Erythroblast (primary cell): Measurements from ENCODE around the gene TIGD2.

ENCODE experiments used
- DNase-seq, 2 experiments: peaks; one replicate each; lab custom pipeline; 2025; lab: John Stamatoyannopoulos, UW
- GATA1 ChIP-seq: IDR thresholded peaks from 2 replicates; pipeline ENCODE4 v1.6.1; 2011; ENCODE audit warnings: low read depth, mild to moderate bottlenecking, control low read depth, low read length, moderate library complexity
- POLR2A ChIP-seq: IDR thresholded peaks from 2 replicates; pipeline ENCODE4 v1.6.1; 2011; ENCODE audit warnings: mild to moderate bottlenecking, low read length

Gene TIGD2

DNA sequence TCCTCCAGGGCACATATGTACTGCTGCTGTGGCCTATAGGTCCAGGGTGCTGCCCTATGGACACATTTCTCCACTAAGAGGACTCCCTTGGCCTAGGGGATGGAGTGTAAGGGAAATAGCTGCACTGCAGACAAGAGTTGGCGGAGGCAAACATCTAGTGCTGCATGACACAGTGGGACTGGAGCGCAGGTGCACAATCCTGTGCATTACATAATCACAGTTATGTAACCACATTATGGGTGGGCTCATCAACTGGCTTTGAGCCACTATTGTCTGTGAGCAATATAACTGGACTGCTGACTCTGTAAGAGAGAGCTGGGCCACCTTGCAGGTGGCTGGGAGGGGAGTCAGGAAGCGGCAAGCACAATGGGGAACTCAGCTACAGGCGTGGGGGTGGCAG is 3.2 kb upstream of the TIGD2 start:
- TF ChIP-seq GATA1 = no peak
- TF ChIP-seq POLR2A = no peak
- DNase-seq = peak; percentile 27 to 60

DNA sequence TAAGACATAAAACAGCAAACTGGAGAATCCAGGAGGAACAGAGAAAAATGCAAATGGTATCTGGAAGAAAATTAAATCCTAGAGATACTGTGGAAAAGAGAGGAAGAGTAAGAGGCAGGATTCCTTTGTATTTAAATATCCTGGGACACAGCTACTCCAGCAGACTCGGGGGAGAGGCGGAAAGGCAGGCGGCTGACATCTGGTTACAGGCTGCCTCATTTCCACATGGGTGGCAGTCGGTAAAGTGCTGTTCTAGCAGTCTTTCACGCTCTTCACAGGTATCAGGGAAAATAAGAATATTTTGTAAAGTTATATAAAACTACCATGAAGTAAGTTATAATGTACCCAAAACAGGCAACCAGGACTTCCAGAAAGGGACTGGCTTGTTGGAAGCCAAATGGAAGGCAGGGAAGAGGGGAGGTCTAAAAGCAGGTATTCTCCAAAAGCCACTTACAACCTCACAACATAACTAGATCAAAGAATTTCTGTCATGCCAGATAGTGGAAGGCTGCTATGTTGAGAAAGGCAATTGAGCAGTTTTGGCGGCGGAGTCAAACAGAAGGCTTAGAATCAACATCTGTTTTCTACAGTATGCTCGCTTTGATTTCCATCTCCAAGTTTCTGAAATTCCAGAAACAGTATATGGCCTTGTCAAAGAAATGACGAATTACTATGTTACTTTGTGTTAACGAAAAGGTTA is 1.3 kb upstream of the TIGD2 start:
- TF ChIP-seq GATA1 (no peak), POLR2A (no peak)
- peak; percentile 22 to 31 for DNase-seq

- no peak for DNase-seq
- no peak for TF ChIP-seq GATA1
- no peak for TF ChIP-seq POLR2A
Measured at GRCh38 chr4:89110541-89110985, 770 bp upstream of the TIGD2 start.

DNA sequence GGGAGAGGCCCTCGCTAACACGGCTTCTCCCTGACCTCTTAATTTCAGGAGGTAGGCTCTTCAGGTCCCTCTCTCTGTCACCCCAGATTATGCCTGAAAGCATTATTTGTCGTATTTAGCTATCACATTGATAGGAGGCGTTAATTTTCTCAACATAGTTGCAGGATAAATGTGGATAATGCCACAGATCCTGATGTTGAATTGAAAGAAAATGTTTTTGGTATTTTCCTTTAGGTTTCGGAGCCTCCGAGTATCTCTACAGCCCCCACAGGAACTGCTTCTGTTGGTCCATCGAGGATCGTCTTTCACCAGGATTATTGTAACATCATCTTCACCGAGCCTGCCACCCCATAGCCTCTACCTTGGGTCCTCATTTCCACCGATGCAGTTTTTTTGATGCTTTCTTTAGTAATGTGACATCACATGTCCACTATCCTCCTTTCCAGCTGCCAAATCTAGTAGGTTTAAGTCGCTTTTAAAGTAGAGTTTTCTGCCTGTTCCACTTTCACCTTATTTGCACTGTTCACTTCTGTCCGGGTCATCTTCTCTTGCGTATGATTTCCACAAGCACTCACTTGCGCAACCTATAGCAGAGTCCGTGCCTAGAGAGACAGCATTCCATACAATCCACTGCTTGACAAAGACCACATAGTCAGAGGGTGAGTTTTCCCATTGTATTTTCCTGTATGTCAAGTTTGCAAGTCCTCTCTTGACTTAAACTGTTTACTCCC is 665 bp downstream of the TIGD2 start:
- TF ChIP-seq GATA1 = no peak
- TF ChIP-seq POLR2A = no peak
- peak; percentile 34 to 52 for DNase-seq

DNA sequence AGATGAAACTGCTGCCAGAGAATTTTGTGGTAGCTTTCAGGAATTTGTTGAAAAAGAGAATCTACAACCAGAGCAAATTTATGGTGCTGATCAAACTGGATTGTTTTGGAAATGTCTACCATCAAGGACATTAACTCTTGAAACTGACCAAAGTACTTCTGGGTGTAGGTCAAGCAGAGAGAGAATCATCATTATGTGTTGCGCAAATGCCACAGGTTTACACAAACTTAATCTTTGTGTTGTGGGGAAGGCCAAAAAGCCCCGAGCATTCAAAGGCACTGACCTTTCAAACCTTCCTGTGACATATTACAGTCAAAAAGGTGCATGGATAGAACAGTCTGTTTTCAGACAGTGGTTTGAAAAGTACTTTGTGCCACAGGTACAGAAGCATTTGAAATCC is 2.1 kb downstream of the TIGD2 start:
- DNase-seq = no peak
- TF ChIP-seq GATA1 = no peak
- TF ChIP-seq POLR2A = no peak

GRCh38 chr4:89114100-89114499 is 2.8 kb downstream of the TIGD2 start:
- TF ChIP-seq POLR2A = no peak
- no peak for TF ChIP-seq GATA1
- no peak for DNase-seq

- TF ChIP-seq GATA1 = no peak
- TF ChIP-seq POLR2A = no peak
- no peak for DNase-seq
Measured at GRCh38 chr4:89117115-89117514, 5.8 kb downstream of the TIGD2 start.

- TF ChIP-seq POLR2A (no peak), GATA1 (no peak)
- DNase-seq = no peak
Measured at GRCh38 chr4:89119166-89119565, 7.8 kb downstream of the TIGD2 start.

DNA sequence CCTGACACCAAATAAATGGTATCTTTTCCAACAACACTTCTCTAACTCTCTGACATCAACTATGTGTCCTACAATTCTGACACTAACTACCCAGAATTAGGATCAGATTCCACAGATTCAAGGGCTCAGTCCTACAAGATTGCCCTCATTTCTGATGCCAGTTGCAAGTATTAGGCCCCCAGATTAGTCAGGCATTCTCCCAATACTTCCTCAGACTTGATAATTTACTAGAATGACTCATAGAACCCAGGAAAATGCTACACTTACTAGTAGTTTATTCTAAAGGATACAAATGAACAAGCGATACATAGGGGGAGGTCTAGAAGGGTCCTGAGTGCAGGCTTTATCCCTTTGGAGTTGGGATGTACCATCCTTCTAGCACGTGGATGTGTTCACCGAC is 8.5 kb downstream of the TIGD2 start:
- TF ChIP-seq GATA1 (no peak), POLR2A (no peak)
- no peak for DNase-seq

- no peak for TF ChIP-seq GATA1
- no peak for TF ChIP-seq POLR2A
- no peak for DNase-seq
Measured at GRCh38 chr4:89121387-89122068, 10.2 kb downstream of the TIGD2 start.

DNA sequence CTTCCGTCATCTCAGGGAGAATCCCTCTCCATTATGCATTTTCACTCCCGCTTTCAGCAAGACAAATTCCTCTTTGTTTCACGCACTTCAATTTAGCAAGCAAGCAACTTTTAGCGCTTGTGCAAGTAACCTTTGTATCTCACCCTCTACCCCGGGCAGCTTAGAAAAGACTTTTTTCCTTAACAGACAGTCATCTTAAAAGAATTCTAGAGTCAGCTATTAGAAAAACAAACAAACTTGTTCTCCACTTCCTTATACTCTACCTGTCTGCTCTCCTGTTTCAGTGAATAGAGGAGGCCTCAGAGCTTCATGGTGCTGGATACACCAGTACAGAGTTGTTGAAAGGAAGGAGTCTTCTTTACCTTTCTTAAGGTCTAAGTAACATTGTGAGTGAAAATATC is 12.1 kb downstream of the TIGD2 start:
- TF ChIP-seq GATA1 = no peak
- no peak for TF ChIP-seq POLR2A
- no peak for DNase-seq

DNA sequence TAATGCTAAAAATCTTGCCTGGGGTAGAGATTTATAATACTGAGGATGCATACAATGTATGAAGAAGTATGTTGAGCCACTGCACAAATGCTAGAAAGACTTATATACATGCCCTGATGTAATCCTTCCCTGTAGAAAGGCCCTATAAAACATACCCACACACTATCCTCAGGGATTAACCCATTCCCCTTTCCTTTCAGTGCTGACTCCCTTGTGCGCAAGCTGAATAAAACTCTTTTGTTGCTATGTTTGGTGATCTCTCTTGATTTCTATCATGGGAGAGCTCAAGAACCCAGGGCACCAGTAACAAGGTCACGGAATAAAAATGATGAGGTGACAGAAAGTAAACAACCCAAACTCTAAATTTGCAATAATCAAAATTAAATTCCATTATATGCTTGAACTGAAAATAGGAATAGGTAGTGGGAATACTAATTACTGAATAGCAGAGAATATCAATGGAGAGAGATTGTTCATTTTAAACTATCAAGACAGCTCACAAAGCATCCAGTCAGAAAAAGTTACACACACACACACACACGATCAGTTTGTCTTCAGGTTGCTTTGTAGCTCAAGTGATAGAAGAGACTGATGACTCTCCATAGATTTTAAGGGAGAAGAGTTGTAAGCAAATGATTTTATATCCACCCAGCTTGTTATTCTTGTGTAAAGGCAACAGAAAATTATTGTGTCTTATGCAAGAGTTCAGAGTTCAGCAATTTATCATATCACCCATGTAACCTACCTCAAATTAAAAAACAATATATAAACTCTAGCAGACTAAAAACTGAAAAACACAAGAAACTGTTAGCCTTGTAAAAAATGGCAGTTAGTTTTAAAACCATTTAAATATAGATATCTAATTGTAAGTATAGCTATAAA is 14.8 kb downstream of the TIGD2 start:
- no peak for TF ChIP-seq GATA1
- TF ChIP-seq POLR2A = no peak
- no peak for DNase-seq

DNA sequence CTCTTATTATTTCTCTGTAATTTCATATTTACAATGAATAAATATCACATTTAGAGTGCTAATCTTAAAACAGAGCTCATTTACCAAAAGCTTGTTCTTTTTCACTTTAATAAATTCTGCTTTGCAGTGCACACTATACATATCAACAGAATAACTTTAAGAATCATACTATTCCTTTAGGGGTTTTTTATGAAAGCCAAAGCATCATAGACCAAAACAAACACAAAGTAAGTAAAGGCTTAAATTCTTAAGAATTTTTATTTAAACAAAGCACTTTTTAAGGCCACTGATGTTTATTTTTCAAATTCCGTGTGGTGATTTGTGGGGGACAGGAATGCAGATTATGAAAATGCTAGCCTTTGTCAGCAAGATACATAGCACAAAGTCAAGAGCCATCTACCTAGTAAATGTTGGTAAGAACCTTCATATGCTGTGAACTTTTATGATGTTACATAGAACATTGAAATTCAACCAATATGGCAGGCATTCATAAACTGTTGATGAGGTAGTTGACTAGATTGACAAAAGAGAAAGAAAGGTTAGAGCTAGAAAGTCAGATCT is 17.8 kb downstream of the TIGD2 start:
- no peak for DNase-seq
- TF ChIP-seq POLR2A (no peak), GATA1 (no peak)
